Measurements from ENCODE around the gene CORO2B.

- no peak for TF ChIP-seq CTCF (IDR thresholded peaks at IDR 0.05)
- no peak for TF ChIP-seq POLR2A (IDR thresholded peaks at IDR 0.05)
Measured at GRCh38 chr15:68618394-68618793, 39.6 kb downstream of the CORO2B start.

Measured in thyroid gland (tissue), 4 donors.